Epithelial cell of proximal tubule (primary cell): ENCODE measurements around the gene MCM9. TPM values are rescaled to one million over a fixed set of nuclear protein-coding genes. Genes with fewer than 3 reads are reported as not detected.

Source experiments
- DNase-seq: peaks from one replicate; pipeline ENCODE4 v3.0.0-alpha.2; 2011; ENCODE audit warnings: low read depth
- H3K4me3 ChIP-seq: 2 replicates; pipeline ENCODE4 v1.5.1; 2011; ENCODE audit warnings: low read depth, mild to moderate bottlenecking, low read length
- total RNA-seq: library from RNA; depleted of rRNA; stranded (reverse); fragments of >200 nt; gene quantifications from 2 replicates; pipeline ENCODE4 v1.2.3, GENCODE V29; 2015
- TF ChIP-seq, protein P1 (sequence below): conservative IDR thresholded peaks from 2 replicates; pipeline ENCODE4 v1.5.1; 2012; ENCODE audit warnings: low read depth, mild to moderate bottlenecking, low read length

MCM9 gene
- total RNA-seq, 1 donor from 2014 or later = 9.6 TPM

DNA sequence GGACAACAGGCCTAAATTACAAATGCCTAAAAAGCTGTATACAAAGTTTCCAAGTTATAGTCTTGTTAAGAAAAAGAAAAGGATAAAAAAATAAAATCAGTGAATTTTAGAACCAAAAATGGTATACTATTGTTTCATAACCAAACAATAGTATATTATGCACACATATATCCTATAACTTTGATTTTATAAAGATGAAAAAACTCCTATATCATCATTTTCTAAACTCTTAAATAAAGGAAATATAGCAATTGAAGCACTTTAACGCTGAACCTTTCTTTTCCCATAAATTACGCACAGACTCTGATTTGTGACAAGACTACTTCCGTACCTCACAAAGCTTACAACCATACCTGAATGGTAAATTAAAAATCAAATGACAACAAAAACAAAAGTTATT is 35.9 kb upstream of the MCM9 start:
- TF ChIP-seq, protein P1, sequence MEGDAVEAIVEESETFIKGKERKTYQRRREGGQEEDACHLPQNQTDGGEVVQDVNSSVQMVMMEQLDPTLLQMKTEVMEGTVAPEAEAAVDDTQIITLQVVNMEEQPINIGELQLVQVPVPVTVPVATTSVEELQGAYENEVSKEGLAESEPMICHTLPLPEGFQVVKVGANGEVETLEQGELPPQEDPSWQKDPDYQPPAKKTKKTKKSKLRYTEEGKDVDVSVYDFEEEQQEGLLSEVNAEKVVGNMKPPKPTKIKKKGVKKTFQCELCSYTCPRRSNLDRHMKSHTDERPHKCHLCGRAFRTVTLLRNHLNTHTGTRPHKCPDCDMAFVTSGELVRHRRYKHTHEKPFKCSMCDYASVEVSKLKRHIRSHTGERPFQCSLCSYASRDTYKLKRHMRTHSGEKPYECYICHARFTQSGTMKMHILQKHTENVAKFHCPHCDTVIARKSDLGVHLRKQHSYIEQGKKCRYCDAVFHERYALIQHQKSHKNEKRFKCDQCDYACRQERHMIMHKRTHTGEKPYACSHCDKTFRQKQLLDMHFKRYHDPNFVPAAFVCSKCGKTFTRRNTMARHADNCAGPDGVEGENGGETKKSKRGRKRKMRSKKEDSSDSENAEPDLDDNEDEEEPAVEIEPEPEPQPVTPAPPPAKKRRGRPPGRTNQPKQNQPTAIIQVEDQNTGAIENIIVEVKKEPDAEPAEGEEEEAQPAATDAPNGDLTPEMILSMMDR = no peak
- no peak for DNase-seq
- no peak overlapping the region for H3K4me3 ChIP-seq

DNA sequence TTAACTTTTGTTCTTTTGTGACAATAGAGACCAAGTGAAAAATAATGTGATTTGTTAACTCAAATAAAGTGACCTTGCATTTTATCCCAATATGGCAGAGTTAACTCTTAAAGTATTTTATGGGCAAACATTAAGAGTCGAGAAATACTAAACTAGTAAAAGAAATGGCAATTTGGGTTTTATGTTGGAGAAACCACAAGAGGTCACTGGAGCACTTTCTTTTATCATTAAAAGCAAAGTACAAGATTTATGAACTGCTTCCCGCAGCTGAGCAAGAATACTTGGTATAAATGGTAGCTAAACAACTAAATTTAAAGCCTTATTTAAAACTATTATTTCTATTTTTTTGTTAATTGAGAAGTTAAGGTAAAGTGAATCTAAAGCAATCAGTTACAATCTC is 33.5 kb upstream of the MCM9 start:
- DNase-seq = no peak
- TF ChIP-seq, protein P1 = peak; percentile 53

GRCh38 chr6:118967239-118967638 is 32.3 kb upstream of the MCM9 start:
- no peak overlapping the region for H3K4me3 ChIP-seq
- no peak for DNase-seq
- TF ChIP-seq, protein P1 = no peak

More for the DNA sequence above, 33.5 kb upstream of the MCM9 start:
- no peak overlapping the region for H3K4me3 ChIP-seq

DNA sequence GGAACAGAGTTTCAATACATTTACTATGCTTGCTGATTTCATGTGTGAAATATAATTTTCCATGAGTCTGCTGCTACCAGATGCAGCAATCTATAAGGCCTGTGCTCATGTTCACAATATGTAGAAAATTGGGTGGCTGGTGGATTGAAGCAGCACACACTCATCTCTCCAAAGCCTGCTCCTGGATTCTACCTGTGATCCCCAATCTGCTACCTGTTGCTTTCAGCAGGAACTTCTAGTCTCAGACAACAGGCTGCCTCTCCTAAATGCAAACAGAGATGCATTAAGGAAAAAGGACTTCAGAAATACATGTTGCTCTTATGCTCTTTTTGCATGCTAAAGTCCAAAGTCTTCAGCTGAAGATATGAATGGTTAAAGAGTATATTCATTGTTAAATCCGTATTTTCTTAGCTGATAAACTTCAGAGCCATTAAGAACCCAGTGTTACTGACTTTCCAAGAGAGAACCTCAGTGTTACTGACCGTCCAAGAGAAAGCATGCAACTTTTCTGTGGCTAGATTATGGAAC is 30.9 kb upstream of the MCM9 start:
- no peak overlapping the region for H3K4me3 ChIP-seq
- no peak for DNase-seq
- TF ChIP-seq, protein P1 = no peak

- H3K4me3 ChIP-seq = no peak overlapping the region
- DNase-seq = no peak
- TF ChIP-seq, protein P1 = no peak
These were observed 30.4 kb upstream of the MCM9 start for GRCh38 chr6:118965371-118965770.

DNA sequence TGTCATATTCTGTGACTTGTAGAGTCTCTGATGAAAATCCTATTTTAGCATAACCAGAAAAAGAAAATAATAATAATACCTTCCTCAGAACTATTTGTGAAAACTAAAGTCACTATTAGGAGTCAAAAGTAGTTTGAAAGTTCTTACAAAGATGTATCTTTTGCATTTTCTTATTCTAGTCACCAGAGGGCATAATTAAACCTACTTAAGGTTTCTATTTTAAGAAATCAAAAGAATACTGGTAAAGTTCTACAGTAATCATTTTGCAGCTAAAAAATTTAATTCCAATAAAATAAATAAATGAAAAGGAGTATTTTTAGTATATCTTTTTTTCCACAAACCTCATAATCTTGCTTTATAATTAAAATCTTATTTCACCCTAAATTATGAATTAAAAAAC is 28.0 kb upstream of the MCM9 start:
- TF ChIP-seq, protein P1 = no peak
- no peak overlapping the region for H3K4me3 ChIP-seq
- DNase-seq = no peak

- no peak for DNase-seq
- TF ChIP-seq, protein P1 = no peak
- H3K4me3 ChIP-seq = no peak overlapping the region
These were observed 24.9 kb upstream of the MCM9 start for GRCh38 chr6:118959903-118960302.
